ENCODE results near the gene N4BP2L2.

GRCh38 chr13:32471187-32471922 lies 67.2 kb downstream of the N4BP2L2 start:
- TF ChIP-seq ARID3B (CRISPR knock-in tag; IDR thresholded peaks at IDR 0.05; ENCODE audit: borderline replicate concordance): no peak
- no peak for TF ChIP-seq GATAD2A (IDR thresholded peaks at IDR 0.05)
- TF ChIP-seq ZBTB5 (IDR thresholded peaks at IDR 0.05): no peak
- no peak for TF ChIP-seq TAF15 (IDR thresholded peaks at IDR 0.05; ENCODE audit: low read depth, low read length)
- TF ChIP-seq ZZZ3 (IDR thresholded peaks at IDR 0.05): no peak
- no peak for TF ChIP-seq ZHX1 (conservative IDR thresholded peaks at IDR 0.05; ENCODE audit: low read length)
